Activated T-helper 2 cell treated with anti-CD3 and anti-CD28 coated beads, Interferon-gamma antibody, Interleukin-2, Interleukin-4, amounts not matched to agents 10 μg/mL and 5 μg/mL and 100 μg/mL, durations not matched to agents 14 hours and 24 hours and 36 hours (primary cell): Measurements from ENCODE around the gene ZFAND2A. TPM values are rescaled to one million over a fixed set of nuclear protein-coding genes. Genes with fewer than 3 reads are reported as not detected.
"Not testable (repeated sequence)": the region's sequence is repeated elsewhere in the genome, so short reads cannot be mapped to it uniquely, and the experiment has no call there.

ENCODE experiments used
- DNase-seq: peaks from one replicate; pipeline ENCODE4 v3.0.0; 2021; ENCODE audit warnings: low spot score
- H3K27ac Mint-ChIP-seq: one replicate; pipeline ENCODE4 v1.8.0; 2021; ENCODE audit warnings: mixed read lengths
- H3K27me3 Mint-ChIP-seq: one replicate; pipeline ENCODE4 v1.8.0; 2021; ENCODE audit warnings: low read depth, mixed read lengths
- H3K36me3 Mint-ChIP-seq: one replicate; pipeline ENCODE4 v1.8.0; 2021; ENCODE audit warnings: low read depth, mixed read lengths
- H3K4me1 Mint-ChIP-seq: one replicate; pipeline ENCODE4 v1.8.0; 2021; ENCODE audit warnings: low read depth, mixed read lengths
- H3K4me3 Mint-ChIP-seq: one replicate; pipeline ENCODE4 v1.8.0; 2021; ENCODE audit warnings: low read depth, mild to moderate bottlenecking, moderate library complexity, mixed read lengths
- H3K9me3 Mint-ChIP-seq: one replicate; pipeline ENCODE4 v1.8.0; 2021; ENCODE audit warnings: mixed read lengths
- intact Hi-C: fragments of 100-400 bp; cut with micrococcal nuclease; formaldehyde crosslinking; loops from one replicate; pipeline ENCODE4 v1.15.1; 2023
- total RNA-seq: library from RNA; stranded (reverse); gene quantifications from 2 replicates; pipeline ENCODE4 v1.2.3, GENCODE V29; 2022

The ZFAND2A gene
- total RNA-seq, 1 donor from 2014 or later = 20.5 TPM

DNA sequence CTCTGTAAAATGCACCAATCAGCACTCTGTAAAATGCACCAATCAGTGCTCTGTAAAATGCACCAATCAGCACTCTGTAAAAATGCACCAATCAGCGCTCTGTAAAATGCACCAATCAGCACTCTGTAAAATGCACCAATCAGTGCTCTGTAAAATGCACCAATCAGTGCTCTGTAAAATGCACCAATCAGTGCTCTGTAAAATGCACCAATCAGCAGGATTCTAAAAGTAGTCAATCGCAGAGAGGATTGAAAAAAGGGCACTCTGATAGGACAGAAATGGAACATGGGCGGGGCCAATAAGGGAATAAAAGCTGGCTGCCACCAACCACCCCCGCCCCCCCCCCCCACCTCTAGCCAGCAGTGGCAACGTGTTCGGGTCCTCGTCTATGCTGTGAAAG, 11.5 kb upstream of the ZFAND2A start:
- H3K27me3 Mint-ChIP-seq, H3K27ac Mint-ChIP-seq, H3K9me3 Mint-ChIP-seq, DNase-seq, H3K36me3 Mint-ChIP-seq, H3K4me3 Mint-ChIP-seq: not testable (repeated sequence)
- peaks cover 17% of the 10 kb centered on the region for H3K4me1 Mint-ChIP-seq
- intact Hi-C loops = loop anchor here (5.0 kb wide), 1 partner anchor 179 kb away; no protein-coding TSS in a partner anchor

DNA sequence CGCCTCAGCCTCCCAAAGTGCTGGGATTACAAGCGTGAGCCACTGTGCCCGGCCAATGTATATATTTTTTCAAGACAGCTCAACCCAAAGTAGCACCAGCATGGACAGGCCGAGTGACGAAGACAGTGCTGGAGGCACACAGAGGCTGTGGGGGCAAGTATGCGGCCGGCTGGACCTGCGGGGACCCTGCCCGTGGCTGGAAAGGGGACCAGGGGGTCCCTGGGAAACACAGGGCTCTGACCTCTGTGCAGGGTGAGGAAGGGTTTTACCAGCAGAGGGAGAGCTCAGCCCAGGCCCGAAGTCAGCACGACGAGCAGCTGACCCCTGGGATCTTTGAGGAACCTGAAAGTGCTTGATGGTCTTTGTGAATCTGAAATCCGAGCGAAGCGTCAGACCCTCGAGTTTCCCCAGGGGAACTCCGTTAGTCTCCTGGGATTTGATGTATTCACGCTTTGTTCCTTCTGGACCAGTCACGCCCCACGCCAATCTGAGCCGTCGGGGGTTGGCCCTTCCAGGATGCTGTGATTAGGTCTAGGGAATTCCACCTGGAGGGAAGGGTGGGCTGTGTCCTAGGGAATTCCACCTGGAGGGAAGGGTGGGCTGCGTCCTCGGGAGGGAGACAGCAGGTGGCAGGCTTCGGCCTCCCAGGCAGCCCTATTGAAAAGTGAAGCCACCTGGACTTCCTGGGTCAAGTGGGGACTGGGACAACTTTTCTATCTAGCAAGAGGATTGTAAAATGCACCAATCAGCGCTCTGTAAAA, 10.9 kb upstream of the ZFAND2A start:
- no peaks in the 10 kb centered on the region for H3K9me3 Mint-ChIP-seq
- peaks cover 11% of the 10 kb centered on the region for H3K4me1 Mint-ChIP-seq
- H3K27ac Mint-ChIP-seq = no peak overlapping the region
- H3K36me3 Mint-ChIP-seq = no peaks in the 10 kb centered on the region
- no peak overlapping the region for H3K4me3 Mint-ChIP-seq
- DNase-seq = no peak
- no peaks in the 10 kb centered on the region for H3K27me3 Mint-ChIP-seq
- intact Hi-C loops = loop anchor here (5.0 kb wide), 1 partner anchor 179 kb away; no protein-coding TSS in a partner anchor

DNA sequence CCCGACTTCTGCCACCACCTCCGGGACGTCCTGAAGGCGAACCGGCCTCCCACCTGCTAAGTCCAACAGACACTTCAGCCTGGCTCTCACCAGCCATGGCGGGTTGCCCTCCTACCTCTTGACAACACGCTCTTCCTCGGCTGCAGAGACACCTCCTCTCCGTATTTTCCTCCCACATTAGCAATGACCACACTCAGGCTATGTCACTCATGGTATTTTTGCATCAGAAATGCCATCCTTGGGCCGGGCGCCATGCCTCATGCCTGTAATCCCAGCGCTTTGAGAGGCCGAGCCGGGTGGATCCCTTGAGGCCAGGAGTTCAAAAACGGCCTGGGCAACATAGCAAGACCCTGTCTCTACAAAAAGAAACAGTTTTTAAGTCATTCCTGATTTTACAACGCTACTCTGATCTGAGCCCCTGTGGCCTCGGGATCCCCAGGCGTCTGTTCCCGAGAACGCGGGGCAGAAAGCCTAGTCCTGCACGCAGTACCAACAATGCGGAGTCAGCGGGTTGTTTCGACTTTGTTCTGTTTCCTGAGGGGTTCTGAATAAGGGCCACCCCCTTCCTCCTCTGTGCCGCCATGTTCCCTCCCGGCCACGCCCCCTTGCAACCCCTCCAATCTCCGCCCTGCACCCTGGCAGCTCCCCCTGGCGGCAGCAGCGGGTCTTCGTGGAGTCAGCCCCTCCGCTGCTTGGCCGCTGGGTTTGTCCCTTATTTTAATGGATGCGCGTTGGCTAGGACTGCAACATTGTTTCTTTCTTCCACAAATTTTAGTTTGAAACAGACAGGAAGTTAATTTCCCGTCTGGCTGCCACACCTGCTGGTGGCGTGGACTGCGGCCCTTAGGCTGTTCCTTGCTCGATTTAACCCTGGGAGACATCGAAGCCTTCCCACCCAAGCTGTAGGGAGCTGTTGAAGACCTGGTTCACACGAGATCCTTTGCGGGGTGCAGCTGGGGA, 9.7 kb upstream of the ZFAND2A start:
- Mint-ChIP-seq H3K4me3 (peak overlapping the region; percentile 80), H3K27ac (peak overlapping the region; percentile 84), H3K9me3 (no peaks in the 10 kb centered on the region), H3K36me3 (no peaks in the 10 kb centered on the region), H3K4me1 (peaks cover 9% of the 10 kb centered on the region), H3K27me3 (no peaks in the 10 kb centered on the region)
- peak; percentile 86 for DNase-seq
- intact Hi-C loops = loop anchor here (1.0 to 5.0 kb wide), 3 partner anchors 9 to 177 kb away; partner anchors contain the start of gene ZFAND2A

DNA sequence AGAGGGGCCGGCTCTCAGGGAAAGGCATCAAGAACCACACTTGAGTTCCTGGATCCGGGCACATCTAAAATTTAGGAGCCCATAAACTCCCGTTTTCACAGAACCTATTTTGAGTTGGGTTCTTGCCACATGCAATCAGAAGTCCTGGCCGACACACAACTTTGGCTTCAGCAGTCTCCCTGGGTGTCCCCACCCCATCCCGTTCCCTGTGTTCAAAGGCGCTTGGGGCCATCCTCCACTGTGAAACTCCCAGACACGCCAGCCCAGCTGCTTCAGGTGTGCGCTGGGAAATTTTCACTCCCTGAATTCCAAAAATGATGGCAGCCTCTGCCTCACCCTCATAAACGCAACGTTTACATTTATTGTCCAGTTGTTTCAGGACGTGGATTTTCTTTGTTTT, 8.4 kb upstream of the ZFAND2A start:
- intact Hi-C loops = loop anchor here (2.0 kb wide), 1 partner anchor 30 kb away; a partner anchor contains a TSS
- Mint-ChIP-seq H3K27ac (no peak overlapping the region), H3K27me3 (no peaks in the 10 kb centered on the region), H3K4me1 (peaks cover 9% of the 10 kb centered on the region), H3K4me3 (no peak overlapping the region), H3K36me3 (no peaks in the 10 kb centered on the region), H3K9me3 (no peaks in the 10 kb centered on the region)
- DNase-seq = no peak

DNA sequence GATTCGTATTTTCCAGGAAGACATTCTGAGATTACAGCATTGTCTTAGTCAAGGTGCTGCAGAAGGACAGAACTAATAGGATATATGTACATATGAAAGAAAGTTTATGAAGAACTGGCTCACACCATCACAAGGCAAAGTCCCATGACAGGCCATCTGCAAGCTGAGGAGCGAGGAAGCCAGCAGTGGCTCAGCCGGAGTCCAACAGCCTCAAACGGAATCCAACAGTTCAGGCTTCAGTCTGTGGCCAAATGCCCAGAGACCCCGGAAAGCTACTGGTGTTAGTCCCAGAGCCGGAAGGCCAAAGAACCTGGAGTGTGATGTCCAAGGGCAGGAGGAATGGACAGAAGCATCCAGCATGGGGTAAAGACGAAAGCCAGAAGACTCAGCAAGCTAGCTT, 4.4 kb upstream of the ZFAND2A start:
- no peak overlapping the region for H3K27ac Mint-ChIP-seq
- no peaks in the 10 kb centered on the region for H3K36me3 Mint-ChIP-seq
- peaks cover 7% of the 10 kb centered on the region for H3K4me1 Mint-ChIP-seq
- no peak overlapping the region for H3K4me3 Mint-ChIP-seq
- DNase-seq = no peak
- H3K9me3 Mint-ChIP-seq = no peaks in the 10 kb centered on the region
- intact Hi-C loops = no loop called here
- H3K27me3 Mint-ChIP-seq = no peaks in the 10 kb centered on the region

DNA sequence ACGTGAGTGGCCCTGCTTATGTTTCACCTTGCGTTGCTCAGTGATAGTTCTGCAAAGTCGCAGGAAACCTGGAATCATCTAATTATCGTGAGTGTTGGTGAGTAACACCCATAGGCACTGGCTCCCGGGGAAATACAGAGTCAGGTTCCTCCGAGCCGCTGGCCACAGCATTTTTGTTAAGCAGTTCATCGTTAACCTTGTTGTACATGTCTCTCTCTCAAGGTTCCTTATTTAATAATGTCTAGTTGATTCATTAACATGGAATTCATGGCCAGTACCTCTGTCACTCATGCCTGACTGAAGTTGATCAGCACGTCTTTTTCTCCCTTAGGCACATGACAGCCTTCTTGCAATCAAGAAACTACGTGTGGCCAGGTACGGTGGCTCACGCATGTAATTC, 3.1 kb upstream of the ZFAND2A start:
- no peak overlapping the region for H3K27ac Mint-ChIP-seq
- intact Hi-C loops = no loop called here
- DNase-seq = no peak
- H3K27me3 Mint-ChIP-seq = no peaks in the 10 kb centered on the region
- H3K9me3 Mint-ChIP-seq = no peaks in the 10 kb centered on the region
- peaks cover 15% of the 10 kb centered on the region for H3K4me1 Mint-ChIP-seq
- peaks cover 10% of the 10 kb centered on the region for H3K36me3 Mint-ChIP-seq
- H3K4me3 Mint-ChIP-seq = no peak overlapping the region

DNA sequence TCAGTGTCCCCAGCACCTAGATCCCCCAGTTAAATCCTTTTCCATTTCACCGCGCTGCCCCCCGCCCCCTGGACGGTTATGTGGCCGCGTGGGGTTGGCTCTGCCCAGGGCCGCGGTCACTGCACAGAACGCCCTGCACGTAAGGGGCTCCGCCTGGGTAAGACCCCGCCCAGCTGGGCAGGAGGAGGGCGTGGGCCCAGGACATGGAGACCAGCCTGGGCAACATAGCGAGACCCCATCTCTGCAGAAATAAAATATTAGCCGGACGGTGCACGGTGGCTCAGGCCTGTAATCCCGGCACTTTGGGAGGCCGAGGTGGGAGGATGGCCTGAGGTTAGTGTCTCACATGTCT, 650 bp upstream of the ZFAND2A start:
- H3K4me1 Mint-ChIP-seq = peaks cover 16% of the 10 kb centered on the region
- H3K27me3 Mint-ChIP-seq = no peaks in the 10 kb centered on the region
- peaks cover 26% of the 10 kb centered on the region for H3K36me3 Mint-ChIP-seq
- intact Hi-C loops = loop anchor here (1.0 to 2.0 kb wide), 3 partner anchors 9 to 22 kb away; a partner anchor contains a TSS
- DNase-seq = no peak
- no peaks in the 10 kb centered on the region for H3K9me3 Mint-ChIP-seq
- H3K4me3 Mint-ChIP-seq = peak overlapping the region; percentile 72
- peak overlapping the region; percentile 77 for H3K27ac Mint-ChIP-seq

DNA sequence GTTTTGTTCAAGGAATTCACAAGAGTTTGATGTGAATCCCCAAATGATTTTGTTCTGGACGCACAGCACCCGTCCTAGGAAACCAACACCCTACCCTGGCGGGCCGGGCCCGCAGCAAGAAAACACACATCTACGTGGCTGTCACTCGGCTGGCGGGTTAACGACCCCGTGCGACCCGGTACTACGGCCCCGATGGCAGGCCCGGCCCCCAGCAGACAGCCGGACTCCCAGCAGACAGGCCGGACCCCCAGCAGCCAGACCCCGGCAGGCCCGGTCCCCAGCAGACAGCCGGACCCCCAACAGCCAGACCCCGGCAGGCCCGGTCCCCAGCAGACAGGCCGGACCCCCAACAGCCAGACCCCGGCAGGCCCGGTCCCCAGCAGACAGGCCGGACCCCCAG, 765 bp downstream of the ZFAND2A start:
- DNase-seq, intact Hi-C loops, H3K27me3 Mint-ChIP-seq, H3K9me3 Mint-ChIP-seq: not testable (repeated sequence)
- Mint-ChIP-seq H3K4me1 (peaks cover 16% of the 10 kb centered on the region), H3K27ac (peak overlapping the region; percentile 78), H3K36me3 (peaks cover 39% of the 10 kb centered on the region), H3K4me3 (peak overlapping the region; percentile 91)

DNA sequence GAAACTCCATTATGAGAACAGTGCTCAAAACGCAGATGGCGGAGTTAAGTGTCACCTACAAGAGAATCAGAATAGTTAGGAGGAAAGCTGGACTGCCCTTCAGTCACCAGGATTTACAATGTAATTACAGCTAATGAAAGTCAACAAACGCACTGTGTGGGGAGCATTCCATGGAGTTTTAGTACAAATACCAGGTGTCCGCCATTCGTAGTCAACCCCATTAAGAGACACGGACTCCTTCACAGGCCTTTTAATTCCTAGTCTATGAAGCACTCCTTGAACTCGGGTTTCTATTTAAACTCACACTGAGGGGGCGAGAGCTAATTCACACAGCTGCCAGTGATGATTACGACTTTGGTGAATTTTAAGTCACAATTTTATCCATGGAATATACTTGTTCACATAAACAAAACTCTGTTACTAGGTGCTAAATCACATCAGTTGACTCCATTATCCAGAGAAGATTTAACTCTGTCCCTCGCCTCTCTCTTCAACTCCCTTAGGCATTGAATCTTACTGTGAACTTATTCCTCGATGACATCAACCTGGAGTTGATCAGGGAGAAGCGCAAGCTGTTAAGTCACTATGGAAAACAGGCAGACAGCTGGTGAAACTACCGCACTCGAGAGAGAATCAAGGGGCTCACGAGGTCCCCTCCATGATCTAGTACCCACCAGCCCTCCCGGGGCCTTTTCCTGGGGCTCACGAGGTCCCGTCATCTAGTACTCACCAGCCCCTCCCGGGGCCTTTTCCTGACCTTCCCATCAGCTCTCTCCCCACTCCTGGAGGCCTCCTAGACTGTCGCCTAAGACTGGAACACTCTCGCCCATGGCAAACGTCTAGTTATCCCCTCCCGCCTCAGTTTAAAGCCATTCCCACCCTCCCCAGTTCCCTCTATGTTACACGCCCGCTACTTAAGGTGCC, 1.5 kb downstream of the ZFAND2A start:
- Mint-ChIP-seq H3K9me3 (no peaks in the 10 kb centered on the region), H3K36me3 (peaks cover 47% of the 10 kb centered on the region), H3K27me3 (no peaks in the 10 kb centered on the region), H3K27ac (peak overlapping the region; percentile 78), H3K4me3 (peak overlapping the region; percentile 91), H3K4me1 (peaks cover 16% of the 10 kb centered on the region)
- DNase-seq = no peak
- intact Hi-C loops = no loop called here

DNA sequence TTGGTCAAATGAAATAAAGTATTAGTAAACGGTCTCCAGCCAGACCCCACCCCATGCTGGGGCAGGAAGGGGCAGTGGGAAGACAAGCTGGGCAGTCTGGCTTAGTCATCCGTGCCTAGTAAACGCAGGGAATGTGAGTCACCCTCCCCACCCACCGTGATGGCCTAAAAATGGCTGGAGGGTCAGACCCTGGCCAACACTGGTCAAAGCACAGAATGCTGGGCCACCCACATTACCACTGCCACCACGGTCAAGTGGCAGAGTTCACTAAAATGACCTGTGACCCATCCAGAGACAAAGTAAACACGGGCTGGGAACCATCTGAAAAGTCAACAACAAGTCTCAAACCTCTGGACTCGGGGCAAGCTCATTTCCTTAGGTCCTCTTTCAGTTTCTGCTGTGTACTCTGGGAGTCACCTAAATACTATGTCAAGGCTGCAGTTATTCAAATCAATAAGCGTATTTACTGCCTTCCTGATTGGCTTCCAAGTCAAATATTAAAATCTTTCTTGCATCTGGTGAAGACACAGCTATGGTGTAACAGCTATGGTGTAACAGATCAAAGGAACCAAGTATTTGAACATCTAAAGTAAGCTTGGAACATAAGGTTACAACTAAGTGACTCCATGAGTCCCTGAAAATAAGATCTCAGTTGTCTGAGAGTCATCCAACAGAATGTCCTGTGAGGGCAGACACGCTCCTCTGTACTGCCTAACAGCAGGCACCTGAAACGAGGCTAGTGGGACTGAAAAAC, 3.0 kb downstream of the ZFAND2A start:
- no peaks in the 10 kb centered on the region for H3K27me3 Mint-ChIP-seq
- no peak for DNase-seq
- no peaks in the 10 kb centered on the region for H3K9me3 Mint-ChIP-seq
- H3K4me3 Mint-ChIP-seq = peak overlapping the region; percentile 26
- no peak overlapping the region for H3K27ac Mint-ChIP-seq
- peaks cover 16% of the 10 kb centered on the region for H3K4me1 Mint-ChIP-seq
- peaks cover 62% of the 10 kb centered on the region for H3K36me3 Mint-ChIP-seq
- intact Hi-C loops = no loop called here

DNA sequence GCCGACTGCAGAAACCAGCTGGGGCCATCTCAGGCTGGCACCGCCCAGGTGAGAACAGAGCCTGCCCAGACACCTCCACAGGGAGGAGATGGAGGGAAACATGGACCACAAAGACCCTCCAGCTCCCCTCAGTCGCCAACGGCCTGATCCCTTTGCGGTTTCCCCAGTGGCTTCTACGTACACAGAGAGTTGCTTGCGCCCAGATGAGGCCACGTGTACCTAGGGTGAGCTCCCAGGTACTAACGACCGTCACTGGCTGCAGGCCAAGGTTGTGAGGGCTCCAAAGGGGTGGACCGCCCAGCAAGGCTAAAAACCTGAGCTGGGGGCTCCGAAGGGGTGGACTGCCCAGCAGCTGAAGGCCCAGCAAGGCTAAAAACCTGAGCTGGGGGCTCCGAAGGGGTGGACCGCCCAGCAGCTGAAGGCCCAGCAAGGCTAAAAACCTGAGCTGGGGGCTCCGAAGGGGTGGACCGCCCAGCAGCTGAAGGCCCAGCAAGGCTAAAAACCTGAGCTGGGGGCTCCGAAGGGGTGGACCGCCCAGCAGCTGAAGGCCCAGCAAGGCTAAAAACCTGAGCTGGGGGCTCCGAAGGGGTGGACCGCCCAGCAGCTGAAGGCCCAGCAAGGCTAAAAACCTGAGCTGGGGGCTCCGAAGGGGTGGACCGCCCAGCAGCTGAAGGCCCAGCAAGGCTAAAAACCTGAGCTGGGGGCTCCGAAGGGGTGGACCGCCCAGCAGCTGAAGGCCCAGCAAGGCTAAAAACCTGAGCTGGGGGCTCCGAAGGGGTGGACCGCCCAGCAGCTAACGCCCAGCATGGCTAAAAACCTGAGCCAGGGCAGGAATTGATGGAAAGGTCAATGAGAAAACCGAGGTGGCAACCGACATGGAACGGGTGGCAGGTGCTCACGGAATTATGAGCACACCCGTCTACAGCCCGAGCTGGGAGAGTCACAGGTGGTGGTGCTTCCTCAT, 3.9 kb downstream of the ZFAND2A start:
- intact Hi-C loops, H3K4me3 Mint-ChIP-seq, H3K27me3 Mint-ChIP-seq, H3K9me3 Mint-ChIP-seq, DNase-seq, H3K27ac Mint-ChIP-seq: not testable (repeated sequence)
- H3K36me3 Mint-ChIP-seq = peaks cover 67% of the 10 kb centered on the region
- peaks cover 14% of the 10 kb centered on the region for H3K4me1 Mint-ChIP-seq
